ENCODE results near the gene ACAA1. TPM values are rescaled to one million over a fixed set of nuclear protein-coding genes. Genes with fewer than 3 reads are reported as not detected.

The ACAA1 gene
- total and polyA plus RNA-seq, 2 of the 13 experiments (the other 11 are each of a cell fraction or from before 2014, with no cell fraction given): 60.8 to 188 TPM

DNA sequence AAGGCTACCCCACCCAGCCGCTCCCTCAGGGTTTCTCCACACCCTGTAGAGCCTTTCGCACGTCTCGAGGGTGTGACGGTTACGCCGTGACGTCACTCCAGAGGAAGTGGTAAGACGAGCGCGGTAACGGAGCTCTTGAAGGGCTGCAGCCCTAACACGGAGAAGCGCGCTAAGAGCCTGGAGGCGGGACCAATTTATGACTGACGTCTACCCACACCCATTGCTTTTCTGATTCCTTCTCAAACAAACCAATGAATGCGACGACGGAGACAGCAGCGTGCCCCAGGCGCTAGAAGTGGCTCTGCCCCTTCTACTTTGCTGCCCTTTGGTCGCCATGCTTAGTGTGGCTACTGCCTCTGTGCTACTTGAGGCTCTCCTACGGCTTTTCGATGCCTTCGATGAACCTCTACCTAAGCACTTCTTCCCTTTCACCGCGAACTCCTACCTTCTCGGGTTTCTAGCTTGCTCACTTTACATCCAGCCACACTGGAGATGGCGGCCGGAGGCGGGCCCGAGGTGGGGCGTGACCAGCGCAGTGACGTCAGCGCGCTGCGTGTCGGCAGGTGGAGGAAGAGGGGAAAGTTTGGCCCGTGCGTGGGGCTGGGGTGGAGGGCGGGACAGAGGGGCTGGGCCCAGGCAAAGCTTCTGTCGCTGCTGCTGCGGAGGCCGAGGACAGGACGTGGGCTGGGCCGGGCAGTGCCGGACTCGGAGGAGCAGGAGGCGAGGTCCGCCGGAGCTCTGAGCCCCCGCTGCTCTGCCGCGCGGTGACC is 28.2 kb upstream of the ACAA1 start, which contains the start of gene OXSR1 (continued):
- 0 out of 2 replicates have a peak, but pooled peaks have one; percentile 18 for TF ChIP-seq ARID2 (CRISPR knock-in tag; IDR thresholded peaks at IDR 0.05; ENCODE audit: borderline replicate concordance)
- TF ChIP-seq MED1 (CRISPR knock-in tag; IDR thresholded peaks at IDR 0.05): peak; percentile 65
- TF ChIP-seq RFXANK (CRISPR knock-in tag; IDR thresholded peaks at IDR 0.05): no peak; the same call in 1 of the 2 replicates
- no peak for TF ChIP-seq ZNF18 (CRISPR knock-in tag; IDR thresholded peaks at IDR 0.05; ENCODE audit: insufficient replicate concordance)
- 0 out of 2 replicates have a peak, but pooled peaks have one; percentile 13 for TF ChIP-seq ZNF160 (CRISPR knock-in tag; IDR thresholded peaks at IDR 0.05)
- no peak for TF ChIP-seq ZNF512 (CRISPR knock-in tag; IDR thresholded peaks at IDR 0.05)
- TF ChIP-seq GMEB2 (CRISPR knock-in tag; IDR thresholded peaks at IDR 0.05; ENCODE audit: low read depth): peak; percentile 93
- TF ChIP-seq NFATC3 (CRISPR knock-in tag; IDR thresholded peaks at IDR 0.05): 0 out of 2 replicates have a peak, but pooled peaks have one; percentile 6
- TF ChIP-seq ZNF260 (CRISPR knock-in tag; IDR thresholded peaks at IDR 0.05; ENCODE audit: borderline replicate concordance, low read depth): no peak
- TF ChIP-seq ESRRA (CRISPR knock-in tag; IDR thresholded peaks at IDR 0.05; ENCODE audit: low read depth): peak; percentile 17; the same call in 1 of the 2 replicates
- no peak for TF ChIP-seq SP140L (CRISPR knock-in tag; IDR thresholded peaks at IDR 0.05; ENCODE audit: borderline replicate concordance)
- no peak; the same call in 1 of the 2 replicates for TF ChIP-seq PLSCR1 (CRISPR knock-in tag; IDR thresholded peaks at IDR 0.05; ENCODE audit: borderline replicate concordance)
- TF ChIP-seq, protein P1, sequence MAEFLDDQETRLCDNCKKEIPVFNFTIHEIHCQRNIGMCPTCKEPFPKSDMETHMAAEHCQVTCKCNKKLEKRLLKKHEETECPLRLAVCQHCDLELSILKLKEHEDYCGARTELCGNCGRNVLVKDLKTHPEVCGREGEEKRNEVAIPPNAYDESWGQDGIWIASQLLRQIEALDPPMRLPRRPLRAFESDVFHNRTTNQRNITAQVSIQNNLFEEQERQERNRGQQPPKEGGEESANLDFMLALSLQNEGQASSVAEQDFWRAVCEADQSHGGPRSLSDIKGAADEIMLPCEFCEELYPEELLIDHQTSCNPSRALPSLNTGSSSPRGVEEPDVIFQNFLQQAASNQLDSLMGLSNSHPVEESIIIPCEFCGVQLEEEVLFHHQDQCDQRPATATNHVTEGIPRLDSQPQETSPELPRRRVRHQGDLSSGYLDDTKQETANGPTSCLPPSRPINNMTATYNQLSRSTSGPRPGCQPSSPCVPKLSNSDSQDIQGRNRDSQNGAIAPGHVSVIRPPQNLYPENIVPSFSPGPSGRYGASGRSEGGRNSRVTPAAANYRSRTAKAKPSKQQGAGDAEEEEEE (CRISPR knock-in tag; IDR thresholded peaks at IDR 0.05; ENCODE audit: borderline replicate concordance): peak; percentile 73; the same call in 1 of the 2 replicates
- TF ChIP-seq, protein P2, sequence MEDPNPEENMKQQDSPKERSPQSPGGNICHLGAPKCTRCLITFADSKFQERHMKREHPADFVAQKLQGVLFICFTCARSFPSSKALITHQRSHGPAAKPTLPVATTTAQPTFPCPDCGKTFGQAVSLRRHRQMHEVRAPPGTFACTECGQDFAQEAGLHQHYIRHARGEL (CRISPR knock-in tag; IDR thresholded peaks at IDR 0.05): no peak
- TF ChIP-seq NFKB2 (CRISPR knock-in tag; IDR thresholded peaks at IDR 0.05; ENCODE audit: borderline replicate concordance): peak; percentile 73; the same call in 1 of the 2 replicates
- TF ChIP-seq ZNF432 (CRISPR knock-in tag; IDR thresholded peaks at IDR 0.05; ENCODE audit: borderline replicate concordance): no peak; the same call in 1 of the 2 replicates
- TF ChIP-seq ZNF788 (CRISPR knock-in tag; IDR thresholded peaks at IDR 0.05; ENCODE audit: borderline replicate concordance): peak; percentile 34; the same call in 1 of the 2 replicates
